Right atrium auricular region (tissue), 2 donors: Measurements from ENCODE around the gene MEIS1. TPM values are rescaled to one million over a fixed set of nuclear protein-coding genes. Genes with fewer than 3 reads are reported as not detected.
A peak's percentile ranks its signal among the peaks of the same experiment; 100 is the strongest.

Experiments used
- DNase-seq: peaks from one replicate; pipeline ENCODE4 v3.0.0-alpha.2; 2019; ENCODE audit warnings: low spot score
- H3K27ac ChIP-seq, 2 donors: fragments of 200-600 bp; sonication (generic); 1 replicate in 1 of 2; 2 replicates in 1 of 2; pipeline ENCODE4 v1.5.1; 2016 to 2019
- H3K27me3 ChIP-seq, 2 donors: fragments of 200-600 bp; sonication (generic); one replicate each; pipeline versions ENCODE4 v1.5.1 to v1.6.0; 2017 to 2019
- H3K36me3 ChIP-seq: fragments of 200-600 bp; sonication (generic); one replicate; pipeline ENCODE4 v1.5.1; 2016
- H3K4me1 ChIP-seq, 2 donors: fragments of 200-600 bp; sonication (generic); one replicate each; pipeline versions ENCODE4 v1.5.1 to v1.6.0; 2017 to 2019
- H3K4me3 ChIP-seq, 2 donors: fragments of 200-600 bp; sonication (generic); 1 replicate in 1 of 2; 2 replicates in 1 of 2; pipeline ENCODE4 v1.5.1; 2017 to 2019; ENCODE audit warnings: mild to moderate bottlenecking in 1 of 2, moderate library complexity in 1 of 2
- H3K9me3 ChIP-seq, 2 donors: fragments of 200-600 bp; sonication (generic); one replicate each; pipeline ENCODE4 v1.5.1; 2019
- total RNA-seq, 2 donors: library from RNA; depleted of rRNA; stranded (reverse); fragments of >200 nt; gene quantifications; one replicate each; pipeline ENCODE4 v1.1.0, GENCODE V29; 2016
- TF ChIP-seq, protein P1 (sequence below), 2 donors: fragments of 200-600 bp; sonication (generic); IDR thresholded peaks; one replicate each; pipeline ENCODE4 v1.5.1; 2019; ENCODE audit warnings: antibody characterized with exemption in 2 of 2

The MEIS1 gene
- total RNA-seq, 2 donors from 2014 or later: 13.6 to 16.7 TPM

DNA sequence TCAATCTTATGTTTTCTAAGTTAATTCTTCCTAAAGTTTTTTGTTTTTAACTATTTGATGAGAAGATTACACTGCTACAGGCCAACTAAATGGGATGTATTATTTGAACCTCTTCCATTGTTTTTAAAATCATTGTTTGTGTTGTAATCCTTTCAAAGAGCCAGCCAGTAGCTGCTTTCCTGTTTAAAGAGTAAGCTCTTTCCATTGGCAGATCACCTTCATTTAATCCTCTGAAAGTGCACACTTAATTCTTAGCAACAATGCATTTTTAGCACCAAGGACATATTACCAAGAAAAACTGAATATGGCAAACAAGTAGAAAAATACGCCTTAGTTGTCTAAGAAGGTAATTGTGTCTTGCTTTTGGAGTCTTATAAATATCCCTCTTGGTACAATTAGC lies 54.0 kb downstream of the MEIS1 start:
- Histone ChIP-seq H3K9me3 (no peaks in the 10 kb centered on the region), H3K27me3 (no peaks in the 10 kb centered on the region), H3K4me3 (no peak overlapping the region), H3K27ac (peak overlapping the region; percentile 3 to 34), H3K4me1 (peaks cover 0 to 33% of the 10 kb centered on the region in 2 donors), H3K36me3 (no peaks in the 10 kb centered on the region)
- TF ChIP-seq, protein P1, sequence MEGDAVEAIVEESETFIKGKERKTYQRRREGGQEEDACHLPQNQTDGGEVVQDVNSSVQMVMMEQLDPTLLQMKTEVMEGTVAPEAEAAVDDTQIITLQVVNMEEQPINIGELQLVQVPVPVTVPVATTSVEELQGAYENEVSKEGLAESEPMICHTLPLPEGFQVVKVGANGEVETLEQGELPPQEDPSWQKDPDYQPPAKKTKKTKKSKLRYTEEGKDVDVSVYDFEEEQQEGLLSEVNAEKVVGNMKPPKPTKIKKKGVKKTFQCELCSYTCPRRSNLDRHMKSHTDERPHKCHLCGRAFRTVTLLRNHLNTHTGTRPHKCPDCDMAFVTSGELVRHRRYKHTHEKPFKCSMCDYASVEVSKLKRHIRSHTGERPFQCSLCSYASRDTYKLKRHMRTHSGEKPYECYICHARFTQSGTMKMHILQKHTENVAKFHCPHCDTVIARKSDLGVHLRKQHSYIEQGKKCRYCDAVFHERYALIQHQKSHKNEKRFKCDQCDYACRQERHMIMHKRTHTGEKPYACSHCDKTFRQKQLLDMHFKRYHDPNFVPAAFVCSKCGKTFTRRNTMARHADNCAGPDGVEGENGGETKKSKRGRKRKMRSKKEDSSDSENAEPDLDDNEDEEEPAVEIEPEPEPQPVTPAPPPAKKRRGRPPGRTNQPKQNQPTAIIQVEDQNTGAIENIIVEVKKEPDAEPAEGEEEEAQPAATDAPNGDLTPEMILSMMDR (IDR thresholded peaks at IDR 0.05): no peak
- DNase-seq: no peak

DNA sequence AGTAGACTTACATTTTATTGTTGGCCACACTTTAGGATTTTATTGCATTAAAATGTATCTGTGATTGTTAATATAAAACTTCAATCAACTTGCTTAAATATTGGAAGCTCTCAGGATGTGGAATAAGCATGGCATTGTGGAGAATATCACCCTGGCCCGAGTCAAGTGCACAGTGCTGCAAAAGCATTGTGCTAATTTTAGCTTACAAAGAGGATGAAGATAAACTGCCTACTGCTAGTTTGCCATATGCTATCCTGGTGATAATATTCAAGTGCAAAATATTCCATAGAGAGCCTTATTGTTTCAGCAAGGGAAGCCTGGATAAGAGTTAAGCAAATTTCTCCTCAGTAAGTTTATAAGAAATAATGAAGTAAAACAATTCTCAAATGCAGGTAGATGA lies 54.5 kb downstream of the MEIS1 start:
- H3K36me3 ChIP-seq: no peaks in the 10 kb centered on the region
- no peak overlapping the region for H3K4me3 ChIP-seq
- DNase-seq: no peak
- H3K4me1 ChIP-seq: peaks cover 0 to 33% of the 10 kb centered on the region in 2 donors
- TF ChIP-seq, protein P1 (IDR thresholded peaks at IDR 0.05): no peak
- H3K27me3 ChIP-seq: no peaks in the 10 kb centered on the region
- H3K9me3 ChIP-seq: no peaks in the 10 kb centered on the region
- peak overlapping the region; percentile 3 to 47 for H3K27ac ChIP-seq

DNA sequence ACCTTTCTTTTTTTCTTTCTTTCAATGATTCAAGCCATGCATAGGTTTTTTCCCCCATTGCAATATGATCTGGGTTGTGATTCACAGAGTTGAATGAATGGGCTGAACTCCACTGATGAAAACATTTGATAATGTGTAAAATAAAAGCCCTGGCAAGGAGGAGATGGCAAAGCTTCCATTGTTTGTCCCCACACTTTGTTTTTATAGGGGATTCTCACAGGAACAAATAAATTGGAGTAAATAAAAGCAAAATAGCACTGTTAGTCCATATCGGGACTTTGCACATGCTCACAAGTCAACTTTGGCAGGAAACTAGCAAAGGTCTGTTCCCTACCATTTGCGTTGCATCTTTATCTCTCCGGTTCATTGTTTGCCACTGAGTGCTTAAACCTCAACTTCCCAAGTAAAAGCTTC lies 55.7 kb downstream of the MEIS1 start:
- H3K27me3 ChIP-seq: no peaks in the 10 kb centered on the region
- H3K27ac ChIP-seq: no peak overlapping the region
- peaks cover 0 to 37% of the 10 kb centered on the region in 2 donors for H3K4me1 ChIP-seq
- TF ChIP-seq, protein P1 (IDR thresholded peaks at IDR 0.05): no peak
- H3K36me3 ChIP-seq: no peaks in the 10 kb centered on the region
- no peak for DNase-seq
- H3K4me3 ChIP-seq: no peak overlapping the region
- no peaks in the 10 kb centered on the region for H3K9me3 ChIP-seq

DNA sequence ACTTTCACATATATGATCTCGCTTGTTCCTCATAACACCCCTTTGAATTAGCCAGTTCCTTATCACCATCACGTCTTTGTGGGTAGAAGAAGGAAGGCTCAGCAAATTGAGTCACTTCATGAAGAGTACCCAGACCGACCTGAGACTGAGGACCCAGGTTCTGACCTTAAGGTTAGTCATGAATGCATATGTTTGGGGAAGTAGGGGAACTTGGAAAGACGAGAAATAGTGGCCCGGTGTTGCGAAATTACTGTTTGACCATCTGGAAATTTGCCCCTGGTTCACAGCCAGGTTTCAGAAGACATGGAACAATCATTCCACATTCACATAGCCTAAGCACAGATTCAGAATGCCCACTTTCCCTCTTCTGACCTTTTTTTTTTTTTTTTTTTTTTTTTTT lies 59.8 kb downstream of the MEIS1 start:
- peak; percentile 73 for DNase-seq
- no peaks in the 10 kb centered on the region for H3K27me3 ChIP-seq
- no peaks in the 10 kb centered on the region for H3K9me3 ChIP-seq
- TF ChIP-seq, protein P1 (IDR thresholded peaks at IDR 0.05): no peak
- peak overlapping the region in 1 of 2 donors; percentile 42 for H3K27ac ChIP-seq
- H3K4me3 ChIP-seq: no peak overlapping the region
- peaks cover 0 to 38% of the 10 kb centered on the region in 2 donors for H3K4me1 ChIP-seq
- H3K36me3 ChIP-seq: no peaks in the 10 kb centered on the region

DNA sequence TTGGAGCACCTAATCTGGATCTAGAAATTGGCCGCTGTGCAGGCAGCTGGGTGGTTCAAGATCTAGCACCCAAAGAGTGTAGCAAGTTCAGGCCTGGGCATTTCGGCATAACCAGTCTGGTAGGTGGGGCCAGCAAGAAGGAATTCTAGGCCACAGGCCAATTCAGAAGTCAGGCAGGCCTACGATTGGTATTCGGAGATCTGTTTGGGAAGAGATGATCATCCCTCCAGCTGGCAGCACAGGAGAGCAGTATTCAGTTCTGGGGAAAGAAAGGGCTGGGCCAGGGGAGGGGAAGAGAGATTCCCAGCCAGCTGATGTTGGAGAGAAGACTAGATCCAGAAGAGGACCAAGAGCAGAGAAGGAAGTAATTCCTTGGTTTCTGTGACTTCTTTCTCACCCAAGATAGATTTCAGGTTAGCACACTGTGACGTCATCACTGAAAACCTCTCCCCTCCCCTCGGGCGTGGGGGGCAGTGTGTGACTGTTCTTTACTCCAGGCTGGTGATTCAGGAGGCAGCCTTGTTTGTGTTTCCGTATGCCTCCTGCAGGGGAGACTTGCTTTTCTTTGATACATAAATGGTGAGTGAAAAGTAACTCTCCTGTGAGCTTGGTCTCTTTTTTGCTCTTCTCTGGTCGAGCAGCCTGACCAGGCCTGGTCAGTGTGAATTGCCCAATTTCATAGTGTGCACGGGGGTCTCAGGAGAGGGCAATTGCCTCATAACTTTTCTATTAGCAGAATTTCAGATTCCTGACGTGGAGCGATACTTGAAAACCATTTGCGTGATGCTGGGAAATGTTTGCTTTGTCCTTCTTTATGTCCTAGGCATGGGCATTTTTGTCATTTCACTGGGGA lies 61.1 kb downstream of the MEIS1 start:
- Histone ChIP-seq H3K27me3 (no peaks in the 10 kb centered on the region), H3K36me3 (no peaks in the 10 kb centered on the region), H3K4me3 (no peak overlapping the region), H3K9me3 (no peaks in the 10 kb centered on the region), H3K27ac (peak overlapping the region; percentile 52 to 67), H3K4me1 (peaks cover 0 to 25% of the 10 kb centered on the region in 2 donors)
- DNase-seq: peak; percentile 69
- TF ChIP-seq, protein P1 (IDR thresholded peaks at IDR 0.05): peak in 1 of 2 donors; percentile 45
